ENCODE data around the gene USP24. TPM values are rescaled to one million over a fixed set of nuclear protein-coding genes. Genes with fewer than 3 reads are reported as not detected.

The USP24 gene
- total RNA-seq, 1 experiment from 2014 or later: 54.6 TPM

DNA sequence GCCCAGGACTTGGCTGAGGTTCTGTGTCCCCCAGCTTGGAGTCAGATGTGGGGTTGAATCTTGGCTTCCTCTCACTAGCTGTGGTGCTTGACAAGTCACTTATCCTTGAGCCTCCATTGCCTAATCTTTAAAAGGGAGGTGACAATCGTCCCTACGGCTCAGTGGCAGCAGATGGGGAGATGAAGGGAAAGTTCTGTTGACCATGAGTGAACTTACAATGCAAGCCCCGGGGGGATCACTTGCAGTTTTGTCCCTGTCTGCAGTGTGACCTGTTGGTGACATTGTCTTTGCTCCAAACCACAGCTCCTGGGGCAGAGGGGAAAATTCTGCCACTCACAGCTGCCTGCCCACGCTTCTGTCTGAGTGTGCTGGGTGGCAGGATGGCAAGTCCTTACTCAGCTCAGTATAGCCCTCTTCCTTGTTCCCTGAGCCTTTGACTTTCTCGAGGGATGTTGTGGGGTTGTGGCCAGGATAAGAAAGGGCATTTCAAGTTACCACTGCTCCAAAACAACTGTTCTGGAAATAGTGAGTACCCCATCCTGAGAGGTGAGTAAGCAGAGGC is 174.2 kb downstream of the USP24 start:
- peak overlapping the region; percentile 83 for H3K4me3 ChIP-seq (ENCODE audit: low read depth, low read length, poor library complexity, severe bottlenecking)
- no peak for DNase-seq (ENCODE audit: low spot score)
- intact Hi-C loops (cut with micrococcal nuclease; ENCODE audit: unreplicated experiment): no loop called here
- ChIA-PET POLR2A (ENCODE audit: low non-redundant PET) (no interaction called here), CTCF (interaction anchor here (0.6 kb wide), 1 partner anchor 19 kb away, joined by 3 read pairs; no protein-coding TSS in a partner anchor)
- peaks cover 23% of the 10 kb centered on the region for H3K36me3 ChIP-seq (ENCODE audit: insufficient read depth, low read length, poor library complexity, severe bottlenecking)
- no peaks in the 10 kb centered on the region for H3K27me3 ChIP-seq (replicated peaks; ENCODE audit: insufficient read depth, low read depth, low read length, poor library complexity)
- H3K9me3 ChIP-seq (ENCODE audit: low read depth, low read length, poor library complexity, severe bottlenecking): no peaks in the 10 kb centered on the region
- no peak overlapping the region for H3K27ac ChIP-seq (ENCODE audit: low read depth, low read length, poor library complexity, severe bottlenecking)
- peaks cover 19% of the 10 kb centered on the region for H3K4me1 ChIP-seq (ENCODE audit: insufficient read depth, low read length, poor library complexity, severe bottlenecking)
- no TSS peak for BruUV-seq (replicated peaks)
- TF ChIP-seq CTCF (conservative IDR thresholded peaks at IDR 0.05; ENCODE audit: low read depth, low read length): no peak
- no peak for TF ChIP-seq EZH2 (IDR thresholded peaks at IDR 0.05; ENCODE audit: borderline replicate concordance, low read depth, low read length, poor library complexity, severe bottlenecking)

DNA sequence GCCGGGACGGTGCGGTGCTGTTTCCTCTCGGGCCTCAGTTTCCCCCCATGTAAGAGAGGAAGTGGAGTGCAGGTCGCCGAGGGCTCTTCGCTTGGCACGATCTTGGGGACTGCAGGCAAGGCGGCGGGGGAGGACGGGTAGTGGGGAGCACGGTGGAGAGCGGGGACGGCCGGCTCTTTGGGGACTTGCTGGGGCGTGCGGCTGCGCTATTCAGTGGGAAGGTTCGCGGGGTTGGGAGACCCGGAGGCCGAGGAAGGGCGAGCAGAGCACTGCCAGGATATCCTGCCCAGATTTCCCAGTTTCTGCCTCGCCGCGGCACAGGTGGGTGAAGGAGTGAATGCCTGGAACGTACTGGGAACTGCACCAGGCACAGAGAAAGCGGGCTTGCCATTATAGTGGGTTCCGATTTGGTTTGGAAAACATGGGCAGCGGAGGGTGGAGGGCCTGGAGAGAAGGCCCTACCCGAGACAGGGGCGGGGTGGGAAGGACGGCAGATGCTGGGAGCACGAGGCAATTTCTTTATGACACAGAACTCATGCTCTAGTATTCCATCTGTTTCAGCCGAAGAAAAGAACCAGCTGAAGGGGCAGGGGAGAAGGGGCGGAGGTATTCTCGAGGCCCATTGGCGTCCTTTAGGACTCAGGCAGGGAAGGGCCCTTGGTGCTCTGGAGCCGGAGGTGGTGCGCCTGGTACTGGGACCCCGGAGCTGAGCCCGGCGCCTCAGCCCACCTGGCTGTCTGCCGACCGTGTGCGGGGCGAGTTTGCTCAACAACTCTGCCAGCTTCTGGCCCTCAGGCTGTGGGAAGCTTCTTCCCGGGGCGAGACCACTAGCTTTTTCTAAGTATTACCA is 174.9 kb downstream of the USP24 start:
- no peaks in the 10 kb centered on the region for H3K9me3 ChIP-seq (ENCODE audit: low read depth, low read length, poor library complexity, severe bottlenecking)
- ChIA-PET CTCF (interaction anchor here (0.9 kb wide), 1 partner anchor 95 kb away, joined by 4 read pairs; no protein-coding TSS in a partner anchor), POLR2A (ENCODE audit: low non-redundant PET) (interaction anchor here (0.6 kb wide), 1 partner anchor 332 kb away, joined by 3 read pairs; no protein-coding TSS in a partner anchor)
- peak; percentile 22 for DNase-seq (ENCODE audit: low spot score)
- H3K4me3 ChIP-seq (ENCODE audit: low read depth, low read length, poor library complexity, severe bottlenecking): peak overlapping the region; percentile 83
- TF ChIP-seq CTCF (conservative IDR thresholded peaks at IDR 0.05; ENCODE audit: low read depth, low read length): no peak
- no peak for TF ChIP-seq EZH2 (IDR thresholded peaks at IDR 0.05; ENCODE audit: borderline replicate concordance, low read depth, low read length, poor library complexity, severe bottlenecking)
- H3K27ac ChIP-seq (ENCODE audit: low read depth, low read length, poor library complexity, severe bottlenecking): peak overlapping the region; percentile 62
- intact Hi-C loops (cut with micrococcal nuclease; ENCODE audit: unreplicated experiment): no loop called here
- peaks cover 19% of the 10 kb centered on the region for H3K4me1 ChIP-seq (ENCODE audit: insufficient read depth, low read length, poor library complexity, severe bottlenecking)
- BruUV-seq (replicated peaks): no TSS peak
- no peaks in the 10 kb centered on the region for H3K27me3 ChIP-seq (replicated peaks; ENCODE audit: insufficient read depth, low read depth, low read length, poor library complexity)
- peaks cover 21% of the 10 kb centered on the region for H3K36me3 ChIP-seq (ENCODE audit: insufficient read depth, low read length, poor library complexity, severe bottlenecking)

GRCh38 chr1:55039342-55040082 is 175.7 kb downstream of the USP24 start, which contains the start of gene PCSK9:
TSS of gene PCSK9 (plus strand) at chr1:55039548. CDS start at chr1:55039838, 290 bp downstream.
- intact Hi-C loops (cut with micrococcal nuclease; ENCODE audit: unreplicated experiment): no loop called here
- POLR2A ChIA-PET (ENCODE audit: low non-redundant PET): interaction anchor here (0.6 kb wide), 1 partner anchor 333 kb away, joined by 3 read pairs; no protein-coding TSS in a partner anchor
- BruUV-seq (replicated peaks): no TSS peak
- peaks cover 14% of the 10 kb centered on the region for H3K36me3 ChIP-seq (ENCODE audit: insufficient read depth, low read length, poor library complexity, severe bottlenecking)
- H3K4me1 ChIP-seq (ENCODE audit: insufficient read depth, low read length, poor library complexity, severe bottlenecking): peaks cover 19% of the 10 kb centered on the region
- CTCF ChIA-PET: interaction anchor here (0.9 kb wide), 1 partner anchor 94 kb away, joined by 4 read pairs; no protein-coding TSS in a partner anchor
- H3K9me3 ChIP-seq (ENCODE audit: low read depth, low read length, poor library complexity, severe bottlenecking): no peaks in the 10 kb centered on the region
- peak within 1 kb of the TSS; percentile 62 for H3K27ac ChIP-seq (ENCODE audit: low read depth, low read length, poor library complexity, severe bottlenecking)
- TF ChIP-seq CTCF (conservative IDR thresholded peaks at IDR 0.05; ENCODE audit: low read depth, low read length): no peak
- no peak for TF ChIP-seq EZH2 (IDR thresholded peaks at IDR 0.05; ENCODE audit: borderline replicate concordance, low read depth, low read length, poor library complexity, severe bottlenecking)
- DNase-seq (ENCODE audit: low spot score): peak; percentile 75
- H3K27me3 ChIP-seq (replicated peaks; ENCODE audit: insufficient read depth, low read depth, low read length, poor library complexity): no peaks in the 10 kb centered on the region
- H3K4me3 ChIP-seq (ENCODE audit: low read depth, low read length, poor library complexity, severe bottlenecking): peak within 1 kb of the TSS; percentile 83
